ENCODE data around the gene AJM1.

GRCh38 chr9:136840140-136840876 is 2.0 kb upstream of the AJM1 start:
- no peak for TF ChIP-seq POLR2A (IDR thresholded peaks at IDR 0.05)
- TF ChIP-seq, protein P1, sequence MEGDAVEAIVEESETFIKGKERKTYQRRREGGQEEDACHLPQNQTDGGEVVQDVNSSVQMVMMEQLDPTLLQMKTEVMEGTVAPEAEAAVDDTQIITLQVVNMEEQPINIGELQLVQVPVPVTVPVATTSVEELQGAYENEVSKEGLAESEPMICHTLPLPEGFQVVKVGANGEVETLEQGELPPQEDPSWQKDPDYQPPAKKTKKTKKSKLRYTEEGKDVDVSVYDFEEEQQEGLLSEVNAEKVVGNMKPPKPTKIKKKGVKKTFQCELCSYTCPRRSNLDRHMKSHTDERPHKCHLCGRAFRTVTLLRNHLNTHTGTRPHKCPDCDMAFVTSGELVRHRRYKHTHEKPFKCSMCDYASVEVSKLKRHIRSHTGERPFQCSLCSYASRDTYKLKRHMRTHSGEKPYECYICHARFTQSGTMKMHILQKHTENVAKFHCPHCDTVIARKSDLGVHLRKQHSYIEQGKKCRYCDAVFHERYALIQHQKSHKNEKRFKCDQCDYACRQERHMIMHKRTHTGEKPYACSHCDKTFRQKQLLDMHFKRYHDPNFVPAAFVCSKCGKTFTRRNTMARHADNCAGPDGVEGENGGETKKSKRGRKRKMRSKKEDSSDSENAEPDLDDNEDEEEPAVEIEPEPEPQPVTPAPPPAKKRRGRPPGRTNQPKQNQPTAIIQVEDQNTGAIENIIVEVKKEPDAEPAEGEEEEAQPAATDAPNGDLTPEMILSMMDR (IDR thresholded peaks at IDR 0.05) = no peak

Data from esophagus squamous epithelium (tissue), 4 donors.